Measurements from ENCODE around the gene ANKRD7. TPM values are rescaled to one million over a fixed set of nuclear protein-coding genes. Genes with fewer than 3 reads are reported as not detected.
A peak's percentile ranks its signal among the peaks of the same experiment; 100 is the strongest.

ANKRD7 gene
- total and polyA plus RNA-seq, 2 donors (not counting 3 experiments of a cell fraction or from before 2014, with no cell fraction given) = 0.82 TPM; not detected in 1

DNA sequence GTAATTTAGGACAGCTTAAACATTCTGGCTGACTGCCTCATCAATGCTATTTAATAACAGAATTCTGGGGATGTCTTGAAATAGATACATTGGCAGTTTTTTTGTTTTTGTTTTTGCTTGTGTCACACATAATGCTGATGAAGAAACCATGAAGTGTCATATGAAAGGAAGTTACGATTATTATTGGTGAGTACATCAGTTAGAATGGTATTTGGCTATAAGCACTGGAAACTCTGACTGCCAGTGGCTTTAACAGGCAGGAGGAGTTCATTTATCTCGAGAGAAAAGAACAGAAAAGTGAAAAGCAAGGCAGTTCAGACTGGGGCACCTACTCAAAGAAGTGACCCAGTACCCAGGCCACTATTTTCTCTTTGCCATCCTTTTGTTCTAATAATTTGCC is 22.4 kb upstream of the ANKRD7 start:
- no peaks in the 10 kb centered on the region for H4K20me1 ChIP-seq (replicated peaks; ENCODE audit: control insufficient read depth, extremely low read depth, insufficient read depth, low read length)
- H3K9me3 ChIP-seq (replicated peaks; ENCODE audit: control insufficient read depth, insufficient read depth, low read length) = no peaks in the 10 kb centered on the region
- BruUV-seq (replicated peaks) = no TSS peak
- H3K27me3 ChIP-seq (ENCODE audit: control insufficient read depth in 2 of 2, insufficient read depth in 2 of 2, low read length in 2 of 2) = no peaks in the 10 kb centered on the region
- H2AFZ ChIP-seq (ENCODE audit: low read depth, low read length) = no peak overlapping the region
- no peak overlapping the region for H3K4me3 ChIP-seq (replicated peaks in 1 of 3; ENCODE audit: insufficient read depth in 1 of 3, low read depth in 1 of 3, low read length in 3 of 3)
- H3K9me1 ChIP-seq (replicated peaks; ENCODE audit: control insufficient read depth, extremely low read depth, insufficient read depth, low read length) = no peaks in the 10 kb centered on the region
- intact Hi-C loops (cut with micrococcal nuclease) (no loop called here), dilution Hi-C loops (cut with MboI; ENCODE audit: extremely low pct_ligation_motif_present, low sequenced_read_pairs) (no loop called here)
- H3K9ac ChIP-seq (replicated peaks; ENCODE audit: extremely low read depth, insufficient read depth, low read length) = no peak overlapping the region
- no peaks in the 10 kb centered on the region for H3K36me3 ChIP-seq (ENCODE audit: control insufficient read depth in 2 of 2, extremely low read depth in 1 of 2, insufficient read depth in 2 of 2, low read length in 2 of 2)
- ChIA-PET CTCF (interaction anchor here (0.9 to 1.3 kb wide), 2 partner anchors 9 to 10 kb away, joined by 3 read pairs; no protein-coding TSS in a partner anchor), POLR2A (no interaction called here)
- FAIRE-seq (no peak), DNase-seq (ENCODE audit: low read depth, low spot score) (no peak)
- no peak overlapping the region for H3K27ac ChIP-seq (ENCODE audit: insufficient read depth, low read depth, low read length)
- H3K4me2 ChIP-seq (ENCODE audit: insufficient read depth, low read length) = no peak overlapping the region
- TF ChIP-seq, protein P1, sequence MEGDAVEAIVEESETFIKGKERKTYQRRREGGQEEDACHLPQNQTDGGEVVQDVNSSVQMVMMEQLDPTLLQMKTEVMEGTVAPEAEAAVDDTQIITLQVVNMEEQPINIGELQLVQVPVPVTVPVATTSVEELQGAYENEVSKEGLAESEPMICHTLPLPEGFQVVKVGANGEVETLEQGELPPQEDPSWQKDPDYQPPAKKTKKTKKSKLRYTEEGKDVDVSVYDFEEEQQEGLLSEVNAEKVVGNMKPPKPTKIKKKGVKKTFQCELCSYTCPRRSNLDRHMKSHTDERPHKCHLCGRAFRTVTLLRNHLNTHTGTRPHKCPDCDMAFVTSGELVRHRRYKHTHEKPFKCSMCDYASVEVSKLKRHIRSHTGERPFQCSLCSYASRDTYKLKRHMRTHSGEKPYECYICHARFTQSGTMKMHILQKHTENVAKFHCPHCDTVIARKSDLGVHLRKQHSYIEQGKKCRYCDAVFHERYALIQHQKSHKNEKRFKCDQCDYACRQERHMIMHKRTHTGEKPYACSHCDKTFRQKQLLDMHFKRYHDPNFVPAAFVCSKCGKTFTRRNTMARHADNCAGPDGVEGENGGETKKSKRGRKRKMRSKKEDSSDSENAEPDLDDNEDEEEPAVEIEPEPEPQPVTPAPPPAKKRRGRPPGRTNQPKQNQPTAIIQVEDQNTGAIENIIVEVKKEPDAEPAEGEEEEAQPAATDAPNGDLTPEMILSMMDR (IDR thresholded peaks at IDR 0.05; ENCODE audit: extremely low read depth in 1 of 2, insufficient read depth in 1 of 2, low read depth in 1 of 2, low read length in 2 of 2) = no peak
- H3K4me1 ChIP-seq (ENCODE audit: control insufficient read depth, extremely low read depth, insufficient read depth, low read length) = no peaks in the 10 kb centered on the region
- no peaks in the 10 kb centered on the region for H3K79me2 ChIP-seq (ENCODE audit: control insufficient read depth, insufficient read depth, low read length)

DNA sequence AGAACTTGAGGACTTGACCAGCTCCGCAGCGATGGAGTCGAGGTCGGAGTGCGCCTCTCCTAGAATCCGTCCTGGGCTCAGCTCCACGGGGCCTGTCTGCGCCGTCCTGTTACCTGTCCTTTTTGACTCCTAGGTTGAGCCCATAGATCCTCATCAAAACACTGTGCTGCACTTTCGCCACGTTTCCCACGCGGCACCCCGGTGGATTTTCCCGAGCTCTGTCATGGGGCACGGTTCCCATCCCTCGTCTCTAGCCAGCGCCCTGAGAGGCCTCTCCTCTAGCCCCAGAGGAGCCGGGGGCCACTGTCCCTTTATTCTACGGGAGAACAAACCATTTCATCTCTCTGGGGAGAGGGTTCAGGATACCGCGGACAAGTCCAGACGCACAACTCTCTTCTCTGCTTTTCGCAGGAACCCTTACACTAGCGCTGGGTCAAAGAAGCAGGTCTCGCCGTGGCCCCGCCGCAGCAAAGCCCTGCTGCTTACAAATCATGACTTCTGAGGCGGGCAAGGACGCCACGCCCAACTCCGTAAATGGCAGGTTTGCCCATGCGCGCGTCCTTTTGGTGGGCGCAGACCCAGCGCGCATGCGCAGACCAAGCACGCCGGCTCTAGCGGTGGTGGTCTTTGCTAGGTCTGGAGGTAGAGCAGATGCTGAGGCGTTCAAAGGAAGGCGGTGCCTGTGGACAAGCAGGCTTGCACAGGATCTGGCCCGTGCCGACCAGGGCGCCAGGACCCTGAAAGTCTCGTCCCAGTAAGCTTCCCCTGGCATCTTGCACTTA is 10.3 kb upstream of the ANKRD7 start:
- dilution Hi-C loops (cut with MboI; ENCODE audit: extremely low pct_ligation_motif_present, low sequenced_read_pairs) = no loop called here
- intact Hi-C loops (cut with micrococcal nuclease) = loop anchor here (1.0 kb wide), 1 partner anchor 30 kb away; the partner anchor contains the start of gene LSM8
- Histone ChIP-seq H4K20me1 (replicated peaks; ENCODE audit: control insufficient read depth, extremely low read depth, insufficient read depth, low read length) (no peaks in the 10 kb centered on the region), H3K36me3 (ENCODE audit: control insufficient read depth in 2 of 2, extremely low read depth in 1 of 2, insufficient read depth in 2 of 2, low read length in 2 of 2) (no peaks in the 10 kb centered on the region), H3K9me1 (replicated peaks; ENCODE audit: control insufficient read depth, extremely low read depth, insufficient read depth, low read length) (no peaks in the 10 kb centered on the region), H3K4me2 (ENCODE audit: insufficient read depth, low read length) (peak overlapping the region; percentile 75), H3K4me1 (ENCODE audit: control insufficient read depth, extremely low read depth, insufficient read depth, low read length) (peaks cover 3% of the 10 kb centered on the region), H3K9ac (replicated peaks; ENCODE audit: extremely low read depth, insufficient read depth, low read length) (peak overlapping the region; percentile 38), H3K9me3 (replicated peaks; ENCODE audit: control insufficient read depth, insufficient read depth, low read length) (no peaks in the 10 kb centered on the region), H3K4me3 (replicated peaks in 1 of 3; ENCODE audit: insufficient read depth in 1 of 3, low read depth in 1 of 3, low read length in 3 of 3) (peak overlapping the region; percentile 42 to 66 (median 44)), H3K27ac (ENCODE audit: insufficient read depth, low read depth, low read length) (no peak overlapping the region), H3K27me3 (ENCODE audit: control insufficient read depth in 2 of 2, insufficient read depth in 2 of 2, low read length in 2 of 2) (peaks cover 0 to 2% of the 10 kb centered on the region in 2 experiments), H2AFZ (ENCODE audit: low read depth, low read length) (peak overlapping the region; percentile 93), H3K79me2 (ENCODE audit: control insufficient read depth, insufficient read depth, low read length) (no peaks in the 10 kb centered on the region)
- FAIRE-seq = peak; percentile 82
- DNase-seq (ENCODE audit: low read depth, low spot score) = peak; percentile 90
- TF ChIP-seq FOS (IDR thresholded peaks at IDR 0.05; ENCODE audit: borderline replicate concordance, insufficient read depth, low read length) (no peak), POLR2A (IDR thresholded peaks at IDR 0.05; ENCODE audit: low read depth, low read length) (peak; percentile 59), POLR2AphosphoS5 (IDR thresholded peaks at IDR 0.05; ENCODE audit: insufficient read depth, low read depth, low read length) (peak; percentile 40), GATA2 (IDR thresholded peaks at IDR 0.05; ENCODE audit: insufficient read depth, insufficient read length, low read depth, low read length) (no peak)
- TF ChIP-seq, protein P1 (IDR thresholded peaks at IDR 0.05; ENCODE audit: extremely low read depth in 1 of 2, insufficient read depth in 1 of 2, low read depth in 1 of 2, low read length in 2 of 2) = no peak
- ChIA-PET CTCF (interaction anchor here (0.9 to 1.5 kb wide), 2 partner anchors 8 to 19 kb away, joined by 4 to 5 read pairs; no protein-coding TSS in a partner anchor), POLR2A (no interaction called here)
- TSS peak; percentile 50 for BruUV-seq (replicated peaks)

Data from endothelial cell of umbilical vein (primary cell).